Ovary (tissue), 9 donors: ENCODE results near the gene NEUROG1. TPM values are rescaled to one million over a fixed set of nuclear protein-coding genes. Genes with fewer than 3 reads are reported as not detected.

Experiments
- DNase-seq, 5 donors: peaks; one replicate each; pipeline ENCODE4 v3.0.0-alpha.2; 2019 to 2020
- H3K27ac ChIP-seq, 2 donors: fragments of 200-600 bp; one replicate each; pipeline versions ENCODE4 v1.5.1 to v1.8.0; 2019 to 2022
- H3K27me3 ChIP-seq: fragments of 200-600 bp; one replicate; pipeline ENCODE4 v1.8.0; 2022
- H3K36me3 ChIP-seq: fragments of 200-600 bp; sonication (generic); one replicate; pipeline ENCODE4 v1.5.1; 2019
- H3K4me1 ChIP-seq: one replicate; pipeline ENCODE4 v1.8.1; 2013; ENCODE audit warnings: mild to moderate bottlenecking, moderate library complexity; ENCODE audit not compliant: insufficient read depth
- H3K4me3 ChIP-seq: fragments of 200-600 bp; sonication (generic); one replicate; pipeline ENCODE4 v1.5.1; 2017
- H3K9me3 ChIP-seq, 2 donors: fragments of 200-600 bp in 1 of 2; sonication (generic) in 1 of 2; one replicate each; pipeline versions ENCODE4 v1.5.1 to v1.8.1; 2013 to 2019; ENCODE audit warnings: mild to moderate bottlenecking in 1 of 2, moderate library complexity in 1 of 2
- CTCF ChIP-seq, 3 donors: fragments of 450-650 bp in 2 of 3; fragments of 200-600 bp in 1 of 3; IDR thresholded peaks; one replicate each; pipeline versions ENCODE4 v1.5.1 to v1.8.0; 2016 to 2022; ENCODE audit warnings: antibody characterized with exemption in 3 of 3, mild to moderate bottlenecking in 1 of 3
- EP300 ChIP-seq: sonication (generic); formaldehyde crosslinking; IDR thresholded peaks from one replicate; pipeline ENCODE4 v1.6.1; 2017; ENCODE audit warnings: antibody characterized with exemption
- POLR2A ChIP-seq: fragments of 450-650 bp; IDR thresholded peaks from one replicate; pipeline ENCODE4 v1.6.1; 2017; ENCODE audit warnings: antibody characterized with exemption, mild to moderate bottlenecking, moderate library complexity
- WGBS, 3 donors: extraction: QIAGEN DNeasy Blood & Tissue Kit in 1 of 3; methylation state at CpG; one replicate each; pipeline versions ENCODE4 v1.1.5 to v1.1.7; 2013 to 2017; 5-methylcytosine and 5-hydroxymethylcytosine counted together
- intact Hi-C, 4 donors: fragments of 100-400 bp; cut with DNase I; formaldehyde crosslinking; loops; one replicate each; pipeline versions ENCODE4 v1.11.0 to v1.15.1; 2022 to 2023
- polyA plus RNA-seq, 2 donors: library from polyadenylated mRNA; stranded (reverse); fragments of 200-250 nt in 1 of 2; fragments of 350-450 nt in 1 of 2; fragmentation: Illumina TruSeq in 1 of 2; extraction: RNeasy Lipid Tissue Mini Kit (QIAGEN cat#74804) in 1 of 2; gene quantifications; one replicate each; pipeline ENCODE4 v1.2.3, GENCODE V29; 2013 to 2014
- total RNA-seq, 7 donors: library from RNA; depleted of rRNA in 2 of 7; stranded (reverse); fragments of >200 nt in 2 of 7; fragmentation: NEBNext Ultra II Directional in 3 of 7; extraction: Animal tissue kit (Norgen Biotek cat#: 25700) in 3 of 7; gene quantifications; one replicate each; pipeline versions ENCODE4 v1.1.0 to v1.2.4, GENCODE V29; 2016 to 2023
- donor health status: DM: no; HTN: no; CAD: no; lungs with moderate emphysema.
- donor health status: DM: no; HTN: no; CAD: no.
- donor health status: Bipolar disorder and iron deficiency.
- donor health status: DM: yes; HTN: yes; CAD: no.
- donor health status: DM: no; HTN: no; CAD: no.
- donor health status: DM: yes; HTN: yes; CAD: no.

Gene NEUROG1
- total and polyA plus RNA-seq, 9 donors: 0.06 TPM; not detected in 8

- peaks cover 5% of the 10 kb centered on the region for H3K4me1 ChIP-seq
- H3K9me3 ChIP-seq: no peaks in the 10 kb centered on the region
- H3K36me3 ChIP-seq: no peaks in the 10 kb centered on the region
- H3K4me3 ChIP-seq: peak overlapping the region; percentile 21
- intact Hi-C loops: loop anchor here in 1 of 4 donors (10.0 kb wide), 1 partner anchor 79 kb away; no protein-coding TSS in a partner anchor
- WGBS, 3 donors: 2 to 4% (median 3%) methylated on average over 50 to 77 of the region's 77 CpGs
- H3K27me3 ChIP-seq: no peaks in the 10 kb centered on the region
- TF ChIP-seq EP300: no peak
- TF ChIP-seq POLR2A: no peak
- no peak for TF ChIP-seq CTCF (IDR thresholded peaks at IDR 0.05)
- no peak overlapping the region for H3K27ac ChIP-seq
- peak in 1 of 5 donors; percentile 36 for DNase-seq
Observed at GRCh38 chr5:135543485-135544304, 7.9 kb upstream of the NEUROG1 start.

- Histone ChIP-seq H3K27me3 (no peaks in the 10 kb centered on the region), H3K36me3 (no peaks in the 10 kb centered on the region), H3K4me3 (peak overlapping the region; percentile 21), H3K27ac (no peak overlapping the region), H3K4me1 (peaks cover 5% of the 10 kb centered on the region), H3K9me3 (peaks cover 0 to 2% of the 10 kb centered on the region in 2 donors)
- WGBS, 3 donors: 38 to 44% (median 40%) methylated on average over 5 of the region's 5 CpGs
- TF ChIP-seq EP300 (no peak), CTCF (IDR thresholded peaks at IDR 0.05) (no peak), POLR2A (no peak)
- no peak for DNase-seq
- intact Hi-C loops: loop anchor here in 1 of 4 donors (10.0 kb wide), 1 partner anchor 78 kb away; no protein-coding TSS in a partner anchor
Observed at GRCh38 chr5:135543001-135543484, 7.3 kb upstream of the NEUROG1 start.

- H3K27me3 ChIP-seq: no peaks in the 10 kb centered on the region
Observed at GRCh38 chr5:135541807-135542502, 6.2 kb upstream of the NEUROG1 start.

More at GRCh38 chr5:135541807-135542502, 6.2 kb upstream of the NEUROG1 start:
- no peak for DNase-seq
- intact Hi-C loops: loop anchor here in 1 of 4 donors (10.0 kb wide), 1 partner anchor 77 kb away; no protein-coding TSS in a partner anchor
- 36 to 57% (median 41%) methylated on average over 11 of the region's 11 CpGs for WGBS, 3 donors
- Histone ChIP-seq H3K4me3 (no peak overlapping the region), H3K9me3 (peaks cover 0 to 3% of the 10 kb centered on the region in 2 donors), H3K4me1 (peaks cover 5% of the 10 kb centered on the region), H3K27ac (no peak overlapping the region), H3K36me3 (no peaks in the 10 kb centered on the region)
- TF ChIP-seq EP300: no peak
- TF ChIP-seq POLR2A: no peak
- no peak for TF ChIP-seq CTCF (IDR thresholded peaks at IDR 0.05)
